Natural killer cell (primary cell): Measurements from ENCODE around the gene SYNGR3. TPM values are rescaled to one million over a fixed set of nuclear protein-coding genes. Genes with fewer than 3 reads are reported as not detected.
A peak's percentile ranks its signal among the peaks of the same experiment; 100 is the strongest.

Experiments
- ATAC-seq, 3 donors: fragments of 150-1000 bp in 2 of 3; fragments of 200-7000 bp in 1 of 3; cut with Tn5 transposase; 1 replicate in 1 of 3; 2 replicates in 2 of 3; pipeline ENCODE4 v1.10.0; 2021; ENCODE audit warnings: mild to moderate bottlenecking in 2 of 3, moderate library complexity in 2 of 3
- DNase-seq, 2 donors: peaks; one replicate each; pipeline versions ENCODE4 v3.0.0 to v3.0.0-alpha.2; 2013 to 2021; ENCODE audit warnings: mixed read lengths in 1 of 2
- H3K27ac ChIP-seq: one replicate; pipeline ENCODE4 v1.5.1; 2013; ENCODE audit warnings: mild to moderate bottlenecking, low read length
- H3K27me3 ChIP-seq: one replicate; pipeline ENCODE4 v1.6.1; 2013; ENCODE audit warnings: low read length; ENCODE audit not compliant: control insufficient read depth, insufficient read depth
- H3K36me3 ChIP-seq: one replicate; pipeline ENCODE4 v1.6.1; 2013; ENCODE audit warnings: low read length; ENCODE audit not compliant: control insufficient read depth, insufficient read depth
- H3K4me1 ChIP-seq: one replicate; pipeline ENCODE4 v1.6.1; 2013; ENCODE audit warnings: low read length; ENCODE audit not compliant: control insufficient read depth, insufficient read depth
- H3K4me3 ChIP-seq: one replicate; pipeline ENCODE4 v1.5.1; 2013; ENCODE audit warnings: low read length
- H3K9me3 ChIP-seq: one replicate; pipeline ENCODE4 v1.6.1; 2013; ENCODE audit warnings: low read length; ENCODE audit not compliant: control insufficient read depth, insufficient read depth
- H3K27ac Mint-ChIP-seq, 2 donors: one replicate each; pipeline ENCODE4 v1.8.0; 2022; ENCODE audit warnings: mild to moderate bottlenecking in 2 of 2, mixed read lengths in 2 of 2, moderate library complexity in 1 of 2
- H3K27me3 Mint-ChIP-seq, 2 donors: one replicate each; pipeline ENCODE4 v1.8.0; 2022; ENCODE audit warnings: low read depth in 2 of 2, mixed read lengths in 2 of 2
- H3K36me3 Mint-ChIP-seq: one replicate; pipeline ENCODE4 v1.8.0; 2022; ENCODE audit warnings: mixed read lengths
- H3K4me1 Mint-ChIP-seq, 2 donors: one replicate each; pipeline ENCODE4 v1.8.0; 2022; ENCODE audit warnings: mixed read lengths in 2 of 2
- H3K4me3 Mint-ChIP-seq: one replicate; pipeline ENCODE4 v1.8.0; 2022; ENCODE audit warnings: mild to moderate bottlenecking, moderate library complexity, mixed read lengths
- H3K9me3 Mint-ChIP-seq, 2 donors: one replicate each; pipeline ENCODE4 v1.8.0; 2022; ENCODE audit warnings: mixed read lengths in 2 of 2
- CTCF ChIP-seq: fragments of 200-600 bp; IDR thresholded peaks from one replicate; pipeline ENCODE4 v1.8.0; 2022; ENCODE audit warnings: antibody characterized with exemption
- WGBS: methylation state at CpG from one replicate; pipeline ENCODE4 v1.1.7; 2013; ENCODE audit warnings: missing lambda C conversion rate; ENCODE audit not compliant: insufficient coverage; 5-methylcytosine and 5-hydroxymethylcytosine counted together
- intact Hi-C: fragments of 100-400 bp; cut with micrococcal nuclease; formaldehyde crosslinking; loops from one replicate; pipeline ENCODE4 v1.14.2; 2022
- total RNA-seq, 4 donors: library from RNA; stranded (reverse); fragments of 120-200 nt in 1 of 4; gene quantifications; one replicate each; pipeline versions ENCODE4 v1.2.3 to v1.2.4, GENCODE V29; 2013 to 2022

SYNGR3 gene
- total RNA-seq, 3 donors from 2014 or later (not counting 1 experiment from before 2014, with no cell fraction given) = 10.3 to 19.3 (median 19.1) TPM

- Histone ChIP-seq H3K27ac (no peak overlapping the region), H3K4me3 (no peak overlapping the region), H3K9me3 (no peaks in the 10 kb centered on the region), H3K36me3 (peaks cover 35% of the 10 kb centered on the region), H3K27me3 (no peaks in the 10 kb centered on the region), H3K4me1 (peaks cover 52% of the 10 kb centered on the region)
- H3K4me3 Mint-ChIP-seq = no peak overlapping the region
- H3K9me3 Mint-ChIP-seq = no peaks in the 10 kb centered on the region
- peak; percentile 89 for TF ChIP-seq CTCF
- intact Hi-C loops = loop anchor here (10.0 kb wide), 2 partner anchors 481 to 661 kb away; no protein-coding TSS in a partner anchor
- peaks cover 21 to 48% of the 10 kb centered on the region in 2 donors for H3K4me1 Mint-ChIP-seq
- WGBS = 50% methylated on average over 36 of the region's 36 CpGs
- ATAC-seq (peak; percentile 95 to 98 (median 96)), DNase-seq (peak; percentile 83 to 89)
- no peaks in the 10 kb centered on the region for H3K36me3 Mint-ChIP-seq
- no peak overlapping the region for H3K27ac Mint-ChIP-seq
- no peaks in the 10 kb centered on the region for H3K27me3 Mint-ChIP-seq
Measured at GRCh38 chr16:2003827-2004641, 14.3 kb downstream of the SYNGR3 start.

GRCh38 chr16:2004795-2005517 lies 15.2 kb downstream of the SYNGR3 start:
- Mint-ChIP-seq H3K27me3 (no peaks in the 10 kb centered on the region), H3K9me3 (no peaks in the 10 kb centered on the region), H3K36me3 (no peaks in the 10 kb centered on the region), H3K27ac (no peak overlapping the region), H3K4me3 (no peak overlapping the region), H3K4me1 (peaks cover 23 to 50% of the 10 kb centered on the region in 2 donors)
- intact Hi-C loops = loop anchor here (10.0 kb wide), 2 partner anchors 480 to 660 kb away; no protein-coding TSS in a partner anchor
- no peak overlapping the region for H3K27ac ChIP-seq
- H3K36me3 ChIP-seq = peaks cover 30% of the 10 kb centered on the region
- TF ChIP-seq CTCF = no peak
- no peak for DNase-seq
- ATAC-seq = no peak
- peaks cover 55% of the 10 kb centered on the region for H3K4me1 ChIP-seq
- H3K9me3 ChIP-seq = no peaks in the 10 kb centered on the region
- 83% methylated on average over 34 of the region's 34 CpGs for WGBS
- H3K27me3 ChIP-seq = no peaks in the 10 kb centered on the region
- H3K4me3 ChIP-seq = no peak overlapping the region

GRCh38 chr16:2005646-2006045 lies 15.9 kb downstream of the SYNGR3 start:
- ATAC-seq = no peak
- H3K27ac ChIP-seq = no peak overlapping the region
- H3K27me3 ChIP-seq = no peaks in the 10 kb centered on the region
- H3K4me3 Mint-ChIP-seq = peak overlapping the region; percentile 28
- 57% methylated on average over 21 of the region's 21 CpGs for WGBS
- H3K4me3 ChIP-seq = no peak overlapping the region
- peak overlapping the region; percentile 18 to 52 for H3K27ac Mint-ChIP-seq
- no peaks in the 10 kb centered on the region for H3K9me3 Mint-ChIP-seq
- peaks cover 26% of the 10 kb centered on the region for H3K36me3 ChIP-seq
- intact Hi-C loops = loop anchor here (10.0 kb wide), 2 partner anchors 479 to 659 kb away; no protein-coding TSS in a partner anchor
- peaks cover 62% of the 10 kb centered on the region for H3K4me1 ChIP-seq
- H3K36me3 Mint-ChIP-seq = no peaks in the 10 kb centered on the region
- no peaks in the 10 kb centered on the region for H3K9me3 ChIP-seq
- DNase-seq = no peak
- no peak for TF ChIP-seq CTCF
- peaks cover 28 to 54% of the 10 kb centered on the region in 2 donors for H3K4me1 Mint-ChIP-seq
- no peaks in the 10 kb centered on the region for H3K27me3 Mint-ChIP-seq
